ENCODE results near the gene TCIRG1.

Gene TCIRG1

DNA sequence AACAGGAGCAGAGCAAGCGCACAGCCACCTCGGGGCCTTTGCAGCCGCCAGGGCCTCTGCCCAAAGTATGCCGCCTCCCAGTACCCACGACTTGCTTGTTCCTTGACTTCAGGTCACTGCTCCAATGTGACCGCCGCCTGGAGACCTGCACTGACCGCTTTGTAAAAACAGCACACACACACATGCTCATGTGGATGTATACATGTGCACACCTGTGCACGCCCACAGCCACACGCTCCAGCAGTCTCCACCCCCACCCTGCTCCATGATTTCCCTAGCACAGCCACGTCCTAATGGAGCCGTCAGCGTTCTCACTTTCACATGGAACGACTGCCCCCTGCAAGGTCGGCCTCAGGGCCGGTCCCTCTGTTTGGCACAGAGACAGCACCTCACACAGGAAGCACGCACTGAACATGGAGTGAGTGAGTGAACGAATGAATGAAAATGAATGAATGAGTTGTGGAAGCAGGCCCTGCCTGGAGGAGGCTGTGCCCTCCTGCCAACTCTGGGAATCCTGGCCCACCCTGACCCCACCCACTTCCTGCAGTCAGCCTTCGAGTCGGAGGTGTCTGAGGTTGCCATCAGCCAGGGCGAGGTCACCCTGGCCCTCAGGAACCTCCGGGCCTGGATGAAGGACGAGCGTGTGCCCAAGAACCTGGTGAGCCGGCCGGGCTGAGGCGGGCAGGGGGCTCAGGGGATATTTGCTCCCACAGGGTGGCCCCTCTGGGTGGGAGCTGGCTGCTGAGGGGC is 20.7 kb upstream of the TCIRG1 start:
- DNase-seq (ENCODE audit: low read depth): no peak

GRCh38 chr11:68018730-68019190 is 20.1 kb upstream of the TCIRG1 start:
- no peak for DNase-seq (ENCODE audit: low read depth)

- no peak for DNase-seq (ENCODE audit: low read depth)
Observed at GRCh38 chr11:68019486-68019885, 19.3 kb upstream of the TCIRG1 start.

DNA sequence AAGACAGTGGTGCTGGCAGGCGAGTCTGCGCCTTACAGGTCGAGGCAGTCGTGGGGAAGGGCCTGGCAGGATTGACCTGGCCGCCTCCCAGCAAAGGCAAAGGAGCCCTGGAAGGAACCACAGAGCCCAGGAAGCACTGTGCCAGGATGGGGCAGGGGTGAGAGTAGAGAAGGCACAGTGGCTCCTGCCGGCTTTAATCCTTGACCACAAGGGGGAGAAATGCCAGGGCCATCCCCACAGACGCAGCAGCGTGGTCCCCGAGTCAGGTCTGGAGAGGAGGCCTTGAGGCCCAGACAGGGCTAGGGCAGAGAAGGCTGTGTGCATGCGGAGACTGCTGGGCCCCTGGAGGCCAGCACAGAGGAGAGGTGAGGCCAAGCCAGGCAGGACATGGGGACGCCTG is 18.2 kb upstream of the TCIRG1 start:
- DNase-seq (ENCODE audit: low read depth): no peak

GRCh38 chr11:68021167-68021787 is 17.5 kb upstream of the TCIRG1 start:
- no peak for DNase-seq (ENCODE audit: low read depth)

- no peak for DNase-seq (ENCODE audit: low read depth)
Observed at GRCh38 chr11:68022531-68022930, 16.3 kb upstream of the TCIRG1 start.

- no peak for DNase-seq (ENCODE audit: low read depth)
Observed at GRCh38 chr11:68024508-68024907, 14.3 kb upstream of the TCIRG1 start.

DNA sequence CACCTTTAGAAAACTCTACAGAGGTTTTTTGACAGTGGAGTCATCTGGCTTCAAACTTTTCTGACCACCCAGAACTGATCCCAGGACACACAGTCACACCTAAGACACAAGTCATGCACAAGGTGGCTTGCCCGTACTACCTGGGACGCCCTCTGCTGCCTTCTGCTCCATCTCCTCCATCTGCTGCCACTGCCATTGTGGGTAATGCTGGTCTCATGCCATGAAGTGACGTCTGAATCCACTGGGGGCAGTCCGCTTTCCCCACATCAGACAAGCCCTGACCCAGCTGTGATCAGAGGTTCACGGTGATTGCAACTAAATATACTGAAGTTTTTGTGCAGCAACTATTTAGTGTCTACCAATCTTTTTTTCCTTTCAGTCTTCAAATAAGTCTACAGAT is 13.8 kb upstream of the TCIRG1 start:
- DNase-seq (ENCODE audit: low read depth): no peak

GRCh38 chr11:68026391-68027105 is 12.3 kb upstream of the TCIRG1 start:
- no peak for DNase-seq (ENCODE audit: low read depth)

DNA sequence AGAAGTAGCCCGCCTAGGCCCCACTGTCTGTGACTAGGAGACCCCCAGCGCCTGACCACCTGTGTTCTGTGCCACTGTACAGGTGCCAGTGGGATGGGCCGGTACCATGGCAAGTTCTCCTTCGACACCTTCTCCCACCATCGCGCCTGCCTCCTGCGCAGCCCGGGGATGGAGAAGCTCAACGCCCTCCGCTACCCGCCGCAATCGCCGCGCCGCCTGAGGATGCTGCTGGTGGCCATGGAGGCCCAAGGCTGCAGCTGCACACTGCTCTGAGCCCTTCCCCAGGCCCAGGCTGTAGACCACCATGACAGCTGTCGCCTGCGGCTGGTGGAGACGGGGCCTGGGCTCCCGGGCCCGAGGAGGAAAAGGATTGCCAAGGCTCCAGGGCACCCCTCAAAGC is 11.2 kb upstream of the TCIRG1 start:
- no peak for DNase-seq (ENCODE audit: low read depth)

DNA sequence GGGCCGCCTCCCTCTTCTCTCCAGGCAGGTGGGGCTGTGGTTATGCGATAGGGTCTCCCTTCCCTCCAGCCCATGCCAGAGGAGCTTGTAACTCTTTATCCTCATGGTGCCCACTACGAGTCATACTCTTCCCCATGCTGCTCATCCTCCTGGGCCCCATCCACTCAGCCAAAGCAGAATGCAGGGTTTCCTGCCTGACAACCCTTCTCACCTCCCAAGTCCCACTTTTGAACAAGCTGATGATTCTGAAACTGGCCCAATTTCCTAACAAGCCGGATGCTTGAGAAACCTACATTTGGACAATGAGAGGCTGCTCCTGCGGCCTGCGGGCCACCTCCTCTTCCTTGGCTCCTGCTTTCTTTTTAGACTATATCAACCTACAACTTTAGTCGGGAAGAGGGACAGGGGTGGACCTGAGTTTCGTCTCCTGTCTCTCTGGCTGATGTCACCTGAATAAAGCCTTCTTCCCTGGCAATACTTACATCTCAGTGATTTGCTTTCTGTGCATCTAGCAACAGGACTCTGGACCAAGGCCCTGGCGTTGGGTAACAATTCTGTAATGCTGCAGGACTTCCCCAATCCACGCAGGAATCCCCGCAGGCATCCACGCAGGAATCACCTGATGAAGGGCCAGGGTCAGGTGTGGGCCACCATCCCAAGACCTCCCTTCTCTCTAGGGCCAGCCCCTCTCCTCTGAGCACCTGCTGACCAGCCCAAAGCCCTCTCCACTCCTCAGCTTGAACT is 9.9 kb upstream of the TCIRG1 start:
- no peak for DNase-seq (ENCODE audit: low read depth)

DNA sequence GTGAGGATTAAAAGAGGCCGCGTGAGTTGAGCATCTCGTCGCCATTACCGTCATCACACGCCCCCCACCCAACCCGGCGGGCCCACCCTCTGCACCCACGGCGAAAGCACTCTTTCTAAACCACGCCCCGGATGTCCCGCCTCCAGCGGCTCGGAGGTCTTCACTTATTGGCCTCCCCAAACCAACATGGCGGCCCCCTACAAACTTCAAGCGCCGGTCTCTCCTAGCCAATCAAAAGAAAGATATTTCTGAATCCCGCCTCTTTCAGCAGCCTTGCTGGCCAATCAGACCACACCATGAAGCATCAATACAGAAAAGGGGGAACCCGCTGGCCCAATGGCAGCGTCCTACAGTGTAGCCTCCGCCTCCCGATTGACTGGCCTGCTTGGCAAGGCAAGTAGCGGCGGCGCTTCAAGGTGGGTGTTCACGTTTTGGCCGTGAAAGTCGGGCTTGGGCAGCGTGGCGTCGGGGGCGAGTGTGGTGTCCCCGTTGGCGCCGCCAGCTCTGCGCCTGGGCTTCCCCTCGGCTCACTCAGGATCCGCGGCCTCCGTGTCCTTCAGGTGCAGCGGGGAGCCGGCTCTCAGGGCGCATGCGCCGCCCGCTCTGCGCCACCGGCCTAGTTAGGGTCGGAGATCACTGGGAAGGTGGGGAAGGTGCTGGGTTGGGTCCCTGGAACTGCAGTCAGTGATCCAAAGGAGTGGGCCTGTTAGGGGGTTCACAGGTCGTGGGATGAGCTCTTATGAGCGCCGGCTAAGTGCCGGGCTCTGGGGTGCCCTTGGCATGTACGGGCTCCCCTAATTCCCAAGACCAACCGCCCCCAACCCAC is 8.3 kb upstream of the TCIRG1 start, which contains the start of gene NDUFS8:
Gene NDUFS8, plus strand, starts transcription at position 364 of the 826 bp plus-strand sequence. CDS start 1,471 bp downstream, outside the sequence.
- DNase-seq (ENCODE audit: low read depth): peak; percentile 99

DNA sequence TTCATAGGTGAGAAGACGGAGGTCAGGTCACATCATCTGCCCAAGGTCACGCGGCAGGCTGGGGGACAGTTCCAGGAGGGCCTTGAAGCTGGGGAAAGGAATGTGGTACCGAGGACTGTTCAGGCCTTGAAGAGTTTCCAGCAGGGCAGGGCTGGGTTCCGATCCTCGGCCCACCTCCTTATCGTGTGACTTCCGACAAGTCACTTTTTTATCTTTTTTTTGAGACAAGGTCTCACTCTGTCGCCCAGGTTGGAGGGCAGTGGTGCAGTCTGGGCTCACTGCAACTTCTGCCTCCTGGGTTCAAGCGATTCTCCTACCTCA is 7.7 kb upstream of the TCIRG1 start:
- no peak for DNase-seq (ENCODE audit: low read depth)

- DNase-seq (ENCODE audit: low read depth): no peak
Observed at GRCh38 chr11:68032003-68032402, 6.8 kb upstream of the TCIRG1 start.

DNA sequence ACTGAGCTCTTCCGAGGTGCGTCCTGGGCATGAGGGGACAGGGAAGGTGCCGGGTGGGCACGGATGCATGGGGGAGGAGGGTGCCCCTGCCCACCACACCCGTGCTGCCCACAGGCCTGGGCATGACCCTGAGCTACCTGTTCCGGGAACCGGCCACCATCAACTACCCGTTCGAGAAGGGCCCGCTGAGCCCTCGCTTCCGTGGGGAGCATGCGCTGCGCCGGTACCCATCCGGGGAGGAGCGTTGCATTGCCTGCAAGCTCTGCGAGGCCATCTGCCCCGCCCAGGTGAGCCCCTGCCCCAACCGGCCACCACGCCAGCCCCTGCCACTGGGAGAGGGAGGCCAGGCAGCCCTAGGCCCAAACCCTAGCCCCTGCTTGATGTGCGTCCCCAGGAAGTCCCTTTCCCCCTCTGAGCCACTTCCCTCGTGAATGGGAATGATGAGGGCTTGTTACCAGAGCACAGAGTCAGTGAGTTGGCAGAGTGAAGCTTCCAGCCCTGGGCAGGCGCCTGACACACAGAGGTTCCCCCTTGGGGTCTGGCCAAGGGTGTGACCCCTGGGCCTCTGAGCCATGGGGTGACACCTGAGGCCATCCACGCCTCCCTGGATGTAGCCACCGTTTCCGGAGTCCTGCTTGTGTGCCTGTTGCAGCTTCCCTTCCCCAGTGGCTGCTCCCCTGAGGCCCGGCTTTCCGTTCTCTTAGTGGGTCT is 5.7 kb upstream of the TCIRG1 start:
- DNase-seq (ENCODE audit: low read depth): no peak

DNA sequence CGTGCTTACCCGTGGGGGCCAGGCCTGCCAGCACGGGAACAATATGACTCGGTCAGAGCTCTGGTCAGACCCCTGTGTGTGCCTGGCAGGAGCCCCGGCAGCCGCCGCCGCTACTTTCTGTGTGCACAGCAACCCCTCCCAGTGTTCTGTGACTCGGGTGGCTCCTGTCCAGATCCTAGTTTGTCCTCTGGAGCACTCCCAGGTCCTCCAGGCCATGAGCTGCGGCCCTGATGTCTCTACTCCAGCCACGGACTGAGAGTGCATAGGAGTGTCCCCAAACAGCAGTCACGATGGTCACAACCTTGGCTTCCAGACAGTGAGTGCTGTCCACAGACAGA is 5.1 kb upstream of the TCIRG1 start:
- no peak for DNase-seq (ENCODE audit: low read depth)

DNA sequence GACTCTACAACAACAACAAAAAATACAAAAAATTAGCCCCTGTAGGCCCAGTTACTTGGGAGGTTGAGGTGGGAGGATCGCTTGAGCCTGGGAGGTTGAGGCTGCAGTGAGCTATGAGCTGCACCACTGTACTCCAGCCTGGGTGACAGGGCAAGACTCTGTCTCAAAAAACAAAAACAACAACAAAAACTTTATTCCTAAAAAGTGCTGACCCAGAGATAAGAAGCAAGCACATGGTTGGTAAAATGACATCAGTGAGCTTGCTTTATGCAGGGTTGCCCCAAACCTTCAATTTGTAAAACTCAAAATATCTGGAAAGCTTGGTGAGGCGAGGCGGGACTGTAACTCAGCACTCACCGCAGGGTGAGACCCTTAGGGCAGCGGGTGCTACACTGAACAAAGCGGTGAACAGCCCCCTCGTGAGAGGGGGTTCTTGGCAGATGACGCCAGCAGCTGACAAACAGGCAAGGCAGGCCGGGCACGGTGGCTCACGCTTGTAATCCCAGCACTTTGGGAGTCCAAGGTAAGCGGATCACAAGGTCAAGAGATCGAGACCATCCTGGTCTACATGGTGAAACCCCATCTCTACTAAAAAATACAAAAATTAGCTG is 3.5 kb upstream of the TCIRG1 start:
- no peak for DNase-seq (ENCODE audit: low read depth)

DNA sequence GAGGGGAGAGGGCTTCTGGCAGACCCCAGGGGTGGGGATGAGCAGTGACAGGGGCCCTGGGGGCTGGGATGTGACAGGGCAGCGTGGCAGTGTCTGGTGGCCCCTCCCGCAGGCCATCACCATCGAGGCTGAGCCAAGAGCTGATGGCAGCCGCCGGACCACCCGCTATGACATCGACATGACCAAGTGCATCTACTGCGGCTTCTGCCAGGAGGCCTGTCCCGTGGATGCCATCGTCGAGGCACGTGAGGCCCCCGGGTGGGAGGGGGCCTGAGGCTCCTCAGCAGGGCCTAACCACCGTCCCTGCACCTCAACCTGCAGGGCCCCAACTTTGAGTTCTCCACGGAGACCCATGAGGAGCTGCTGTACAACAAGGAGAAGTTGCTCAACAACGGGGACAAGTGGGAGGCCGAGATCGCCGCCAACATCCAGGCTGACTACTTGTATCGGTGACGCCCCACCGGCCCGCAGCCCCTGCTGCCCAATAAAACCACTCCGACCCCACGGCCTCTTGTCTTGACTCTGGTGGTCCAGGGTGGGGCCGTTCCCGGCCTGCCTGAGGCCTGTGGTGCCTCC is 2.6 kb upstream of the TCIRG1 start:
- no peak for DNase-seq (ENCODE audit: low read depth)

DNA sequence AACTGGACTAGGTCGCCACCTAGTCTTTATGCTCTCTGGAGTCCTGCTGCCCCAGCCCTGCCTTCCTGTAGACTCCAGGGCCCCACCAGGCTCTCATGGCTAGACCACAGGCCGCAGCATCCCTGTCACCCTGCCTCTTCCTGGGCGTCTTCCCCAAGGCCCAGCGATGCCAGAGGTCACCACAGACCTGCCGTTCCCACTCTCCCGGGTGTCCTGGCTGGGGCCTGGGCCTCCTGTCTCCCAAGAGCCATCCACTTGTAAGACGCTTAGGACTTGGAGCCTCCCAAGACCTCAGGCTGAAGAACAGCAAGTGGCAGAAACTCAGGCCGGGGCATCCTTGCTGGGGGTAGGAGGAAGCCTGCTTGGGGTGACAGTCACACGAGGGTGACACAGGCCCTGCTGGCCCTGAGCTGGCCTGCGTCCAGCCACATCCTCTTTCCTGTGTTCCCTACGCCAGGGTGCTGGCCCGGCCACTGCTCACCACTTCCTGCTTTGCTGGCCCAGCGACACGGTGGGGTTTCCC is 2.0 kb upstream of the TCIRG1 start:
- DNase-seq (ENCODE audit: low read depth): no peak

Measured in iris pigment epithelial cell (primary cell).